ENCODE measurements around the gene ST3GAL4. TPM values are rescaled to one million over a fixed set of nuclear protein-coding genes. Genes with fewer than 3 reads are reported as not detected.

Gene ST3GAL4
- total RNA-seq, 1 donor from 2014 or later = 26.2 TPM

- peak; percentile 99 for TF ChIP-seq CTCF (IDR thresholded peaks at IDR 0.05)
- Histone ChIP-seq H3K36me3 (no peaks in the 10 kb centered on the region), H3K9me3 (no peaks in the 10 kb centered on the region), H3K4me1 (peaks cover 7% of the 10 kb centered on the region), H3K4me3 (no peak overlapping the region), H3K27ac (no peak overlapping the region), H3K27me3 (ENCODE audit: low read depth) (no peaks in the 10 kb centered on the region)
- DNase-seq (peak; percentile 81), ATAC-seq (peak; percentile 87)
- intact Hi-C loops (cut with DNase I) = loop anchor here (10.0 kb wide), 1 partner anchor 544 kb away; no protein-coding TSS in a partner anchor
Observed at GRCh38 chr11:126440792-126441514, 85.5 kb downstream of the ST3GAL4 start.

GRCh38 chr11:126443120-126443519 lies 87.6 kb downstream of the ST3GAL4 start:
- Histone ChIP-seq H3K4me1 (peaks cover 7% of the 10 kb centered on the region), H3K9me3 (no peaks in the 10 kb centered on the region), H3K4me3 (no peak overlapping the region), H3K27me3 (ENCODE audit: low read depth) (no peaks in the 10 kb centered on the region), H3K27ac (no peak overlapping the region), H3K36me3 (no peaks in the 10 kb centered on the region)
- ATAC-seq = no peak
- DNase-seq = no peak
- no peak for TF ChIP-seq CTCF (IDR thresholded peaks at IDR 0.05)
- intact Hi-C loops (cut with DNase I) = loop anchor here (10.0 kb wide), 1 partner anchor 542 kb away; no protein-coding TSS in a partner anchor

GRCh38 chr11:126444072-126444471 lies 88.6 kb downstream of the ST3GAL4 start:
- Histone ChIP-seq H3K27me3 (ENCODE audit: low read depth) (no peaks in the 10 kb centered on the region), H3K27ac (no peak overlapping the region), H3K36me3 (no peaks in the 10 kb centered on the region), H3K4me3 (no peak overlapping the region), H3K4me1 (peaks cover 7% of the 10 kb centered on the region), H3K9me3 (no peaks in the 10 kb centered on the region)
- intact Hi-C loops (cut with DNase I) = loop anchor here (10.0 kb wide), 1 partner anchor 541 kb away; no protein-coding TSS in a partner anchor
- no peak for ATAC-seq
- no peak for TF ChIP-seq CTCF (IDR thresholded peaks at IDR 0.05)
- DNase-seq = no peak

- Histone ChIP-seq H3K4me1 (no peaks in the 10 kb centered on the region), H3K36me3 (no peaks in the 10 kb centered on the region), H3K4me3 (no peak overlapping the region), H3K27ac (no peak overlapping the region), H3K27me3 (ENCODE audit: low read depth) (no peaks in the 10 kb centered on the region), H3K9me3 (no peaks in the 10 kb centered on the region)
- TF ChIP-seq CTCF (IDR thresholded peaks at IDR 0.05) = no peak
- DNase-seq = no peak
- intact Hi-C loops (cut with DNase I) = loop anchor here (10.0 kb wide), 1 partner anchor 538 kb away; no protein-coding TSS in a partner anchor
- ATAC-seq = no peak
Observed at GRCh38 chr11:126446581-126446980, 91.1 kb downstream of the ST3GAL4 start.

DNA sequence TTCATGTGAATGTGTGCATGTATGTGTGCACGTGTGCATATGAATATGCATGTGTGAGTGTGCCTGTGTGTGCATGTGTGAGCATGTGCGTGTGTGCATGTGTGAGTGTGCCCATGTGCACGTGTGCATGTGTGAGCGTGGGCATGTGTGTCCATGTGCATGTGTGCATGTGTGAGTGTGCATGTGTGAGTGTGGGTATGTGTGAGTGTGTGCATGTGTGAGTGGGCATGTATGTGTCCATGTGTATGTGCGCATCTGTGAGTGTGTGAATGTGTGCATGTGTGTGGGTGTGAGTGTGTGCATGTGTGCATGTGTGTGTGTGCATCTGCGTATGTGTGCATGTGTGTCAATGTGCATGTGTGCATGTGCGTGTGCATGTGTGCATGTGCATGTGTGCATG lies 94.7 kb downstream of the ST3GAL4 start:
- no peak overlapping the region for H3K4me3 ChIP-seq
- intact Hi-C loops (cut with DNase I) = no loop called here
- no peak for ATAC-seq

More for the DNA sequence above, 94.7 kb downstream of the ST3GAL4 start:
- no peaks in the 10 kb centered on the region for H3K36me3 ChIP-seq
- H3K9me3 ChIP-seq = no peaks in the 10 kb centered on the region
- peaks cover 10% of the 10 kb centered on the region for H3K4me1 ChIP-seq
- no peak overlapping the region for H3K27ac ChIP-seq
- H3K27me3 ChIP-seq (ENCODE audit: low read depth) = no peaks in the 10 kb centered on the region
- no peak for TF ChIP-seq CTCF (IDR thresholded peaks at IDR 0.05)
- no peak for DNase-seq
